HG03159 (cell line): ENCODE data around the gene DISP2.
A peak's percentile ranks its signal among the peaks of the same experiment; 100 is the strongest.

ENCODE experiments used
- ATAC-seq: cut with Tn5 transposase; IDR thresholded peaks from one replicate; pipeline ENCODE4 v1.9.1; 2021; ENCODE audit warnings: mild to moderate bottlenecking, moderate library complexity; ENCODE audit not compliant: unreplicated experiment

The DISP2 gene

DNA sequence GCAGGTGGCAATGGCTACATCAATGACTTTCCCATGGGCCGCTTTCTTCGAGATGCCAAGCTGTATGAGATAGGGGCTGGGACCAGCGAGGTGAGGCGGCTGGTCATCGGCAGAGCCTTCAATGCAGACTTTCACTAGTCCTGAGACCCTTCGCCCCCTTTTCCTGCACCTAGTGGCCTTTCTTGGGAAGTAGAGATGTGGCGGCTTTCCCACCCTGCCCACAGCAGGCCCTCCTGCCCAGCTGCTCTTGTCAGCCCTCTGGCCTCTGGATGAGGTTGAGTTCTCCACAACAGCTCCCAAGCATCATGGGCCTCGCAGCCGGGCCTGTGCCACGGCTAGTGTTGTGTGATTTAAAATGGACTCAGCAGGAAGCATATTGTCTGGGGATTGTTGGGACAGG, 60.1 kb downstream of the DISP2 start:
- ATAC-seq = no peak

DNA sequence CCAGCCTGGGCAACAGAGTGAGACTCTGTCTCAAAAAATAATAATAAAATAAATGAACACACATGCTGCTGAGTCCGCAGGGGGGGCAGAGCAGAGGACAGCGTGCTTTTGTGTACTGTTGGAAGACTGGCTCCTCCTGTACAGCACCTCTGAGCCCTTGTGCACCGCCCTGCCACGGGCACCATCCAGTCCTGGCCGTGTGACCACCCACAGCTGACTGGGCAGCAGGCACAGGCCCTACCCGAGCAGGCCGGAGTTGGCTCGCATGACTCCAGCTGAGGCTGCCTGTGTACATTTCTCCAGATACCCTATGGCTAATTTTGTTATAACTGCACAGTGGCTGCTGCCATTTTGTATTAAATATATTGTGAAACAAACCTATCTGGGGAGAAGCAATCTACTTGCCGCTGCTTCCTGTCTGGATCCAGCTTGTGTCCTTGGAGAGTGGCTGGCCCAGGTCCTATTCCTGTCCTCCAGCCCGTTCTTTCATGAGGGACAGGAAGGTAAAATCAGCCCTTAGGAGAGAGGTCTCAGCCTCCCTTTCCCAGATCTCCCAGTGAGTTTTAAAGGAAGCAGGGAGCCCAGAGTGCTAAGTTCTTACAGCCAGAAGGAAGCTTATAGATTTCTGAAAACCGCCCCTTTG, 62.2 kb downstream of the DISP2 start:
- ATAC-seq = no peak

DNA sequence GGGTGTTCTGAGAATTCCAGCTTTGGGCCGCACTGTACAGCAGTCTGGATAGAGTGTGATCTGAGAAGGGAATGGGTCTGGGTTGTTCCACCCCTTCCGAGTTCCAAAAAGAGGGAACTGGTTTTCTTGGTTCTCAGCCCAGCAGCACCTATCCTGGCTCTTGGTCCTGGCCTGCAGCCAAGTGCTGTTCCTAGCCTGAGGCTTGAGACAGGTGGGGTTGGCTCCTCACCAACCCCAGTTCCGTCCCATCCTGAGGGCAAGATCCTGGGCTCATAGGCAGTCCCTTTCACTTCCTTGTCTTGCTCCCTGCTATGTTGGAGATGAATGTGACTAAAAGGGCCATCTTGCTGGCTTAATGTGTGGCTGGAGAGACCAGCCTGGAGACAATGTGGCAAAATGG, 62.8 kb downstream of the DISP2 start:
- ATAC-seq = no peak

- ATAC-seq = peak; percentile 61
Observed at GRCh38 chr15:40421246-40422157, 63.5 kb downstream of the DISP2 start.

GRCh38 chr15:40424483-40425115, 66.6 kb downstream of the DISP2 start:
- ATAC-seq = no peak

DNA sequence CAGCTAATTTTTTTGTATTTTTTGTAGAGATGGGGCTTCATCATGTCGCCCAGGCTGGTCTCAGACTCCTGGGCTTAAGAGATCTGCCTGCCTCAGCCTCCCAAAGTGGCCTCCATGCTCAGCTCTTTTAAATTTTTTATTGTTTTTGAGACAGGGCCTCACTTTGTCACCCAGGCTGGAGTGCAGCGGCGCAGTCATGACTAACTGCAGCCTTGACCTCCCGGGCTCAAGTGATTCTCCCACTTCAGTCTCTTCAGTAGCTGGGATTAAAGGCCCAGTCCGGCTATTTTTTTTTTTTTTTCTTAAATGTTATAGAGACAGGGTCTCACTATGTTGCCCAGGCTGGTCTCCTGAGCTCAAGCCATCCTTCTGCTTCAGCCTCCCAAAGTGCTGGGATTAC, 67.7 kb downstream of the DISP2 start:
- ATAC-seq = no peak

DNA sequence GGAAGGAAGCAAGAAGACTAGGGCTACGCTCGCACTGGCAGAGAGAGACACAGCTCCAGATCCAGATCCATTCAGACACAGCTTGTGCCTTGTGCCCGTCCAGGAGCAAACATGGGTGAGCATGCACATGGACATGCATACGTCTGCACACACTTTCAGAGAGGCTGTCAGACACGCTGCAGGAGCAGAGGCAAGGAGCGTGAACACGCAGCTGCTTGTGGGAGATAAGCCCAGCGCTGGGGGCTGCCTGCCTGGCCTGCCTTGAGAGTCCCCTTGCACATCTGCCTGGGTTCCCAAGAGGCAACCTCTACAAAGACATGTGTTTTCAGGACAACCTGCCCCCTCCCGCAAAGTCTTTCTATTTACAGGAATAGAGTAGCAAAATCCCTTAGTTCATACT, 69.2 kb downstream of the DISP2 start:
- ATAC-seq = no peak

- no peak for ATAC-seq
Observed at GRCh38 chr15:40428185-40428584, 70.2 kb downstream of the DISP2 start.
